ENCODE results near the gene HLA-DMA. TPM values are rescaled to one million over a fixed set of nuclear protein-coding genes. Genes with fewer than 3 reads are reported as not detected.

Gene HLA-DMA
- total RNA-seq, 1 donor from 2014 or later: 283 TPM

DNA sequence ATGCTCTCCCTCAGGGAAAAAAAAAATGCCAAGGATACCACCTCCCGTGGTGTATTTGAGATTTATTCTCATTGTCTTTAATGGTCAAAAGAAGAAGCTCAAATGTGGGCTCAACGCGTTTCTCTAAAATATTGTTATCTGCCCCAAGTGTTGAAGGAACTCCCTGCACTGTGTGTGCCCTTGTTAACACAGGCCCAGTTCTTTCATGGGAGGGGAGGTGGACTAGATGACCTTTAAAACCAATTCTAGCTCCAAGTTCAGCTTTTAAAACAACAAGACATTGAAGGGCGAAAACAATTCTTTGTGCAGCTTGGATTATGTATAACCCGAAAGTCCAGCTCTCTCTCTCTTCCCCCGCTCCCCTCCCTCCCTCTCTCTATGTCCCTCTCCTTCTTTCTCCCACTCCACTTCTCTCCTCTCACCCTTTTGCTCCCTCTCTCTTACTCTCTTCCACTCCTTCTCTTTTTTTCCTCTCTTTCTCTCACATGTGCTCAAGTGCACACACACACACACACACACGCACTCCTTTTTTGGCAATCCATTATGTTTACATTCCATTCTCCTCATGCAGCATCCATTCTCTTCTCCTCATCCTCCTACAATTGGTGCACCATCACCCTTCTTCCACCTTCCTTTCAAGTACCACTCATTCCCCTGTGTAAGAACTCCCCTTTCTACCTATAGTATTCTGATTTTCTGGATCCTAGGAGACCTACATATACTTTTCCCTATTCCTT, 20.6 kb downstream of the HLA-DMA start:
- no peak for DNase-seq
- TF ChIP-seq, protein P1, sequence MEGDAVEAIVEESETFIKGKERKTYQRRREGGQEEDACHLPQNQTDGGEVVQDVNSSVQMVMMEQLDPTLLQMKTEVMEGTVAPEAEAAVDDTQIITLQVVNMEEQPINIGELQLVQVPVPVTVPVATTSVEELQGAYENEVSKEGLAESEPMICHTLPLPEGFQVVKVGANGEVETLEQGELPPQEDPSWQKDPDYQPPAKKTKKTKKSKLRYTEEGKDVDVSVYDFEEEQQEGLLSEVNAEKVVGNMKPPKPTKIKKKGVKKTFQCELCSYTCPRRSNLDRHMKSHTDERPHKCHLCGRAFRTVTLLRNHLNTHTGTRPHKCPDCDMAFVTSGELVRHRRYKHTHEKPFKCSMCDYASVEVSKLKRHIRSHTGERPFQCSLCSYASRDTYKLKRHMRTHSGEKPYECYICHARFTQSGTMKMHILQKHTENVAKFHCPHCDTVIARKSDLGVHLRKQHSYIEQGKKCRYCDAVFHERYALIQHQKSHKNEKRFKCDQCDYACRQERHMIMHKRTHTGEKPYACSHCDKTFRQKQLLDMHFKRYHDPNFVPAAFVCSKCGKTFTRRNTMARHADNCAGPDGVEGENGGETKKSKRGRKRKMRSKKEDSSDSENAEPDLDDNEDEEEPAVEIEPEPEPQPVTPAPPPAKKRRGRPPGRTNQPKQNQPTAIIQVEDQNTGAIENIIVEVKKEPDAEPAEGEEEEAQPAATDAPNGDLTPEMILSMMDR (IDR thresholded peaks at IDR 0.05): no peak
- no peaks in the 10 kb centered on the region for H3K9me3 ChIP-seq
- H3K4me1 ChIP-seq: no peaks in the 10 kb centered on the region
- H3K27me3 ChIP-seq (ENCODE audit: low read depth): no peaks in the 10 kb centered on the region
- no peak overlapping the region for H3K4me3 ChIP-seq
- intact Hi-C loops (cut with DNase I): loop anchor here (10.0 kb wide), 1 partner anchor 53 kb away; no protein-coding TSS in a partner anchor
- ATAC-seq: no peak
- no peak overlapping the region for H3K27ac ChIP-seq
- H3K36me3 ChIP-seq: peaks cover 17% of the 10 kb centered on the region

DNA sequence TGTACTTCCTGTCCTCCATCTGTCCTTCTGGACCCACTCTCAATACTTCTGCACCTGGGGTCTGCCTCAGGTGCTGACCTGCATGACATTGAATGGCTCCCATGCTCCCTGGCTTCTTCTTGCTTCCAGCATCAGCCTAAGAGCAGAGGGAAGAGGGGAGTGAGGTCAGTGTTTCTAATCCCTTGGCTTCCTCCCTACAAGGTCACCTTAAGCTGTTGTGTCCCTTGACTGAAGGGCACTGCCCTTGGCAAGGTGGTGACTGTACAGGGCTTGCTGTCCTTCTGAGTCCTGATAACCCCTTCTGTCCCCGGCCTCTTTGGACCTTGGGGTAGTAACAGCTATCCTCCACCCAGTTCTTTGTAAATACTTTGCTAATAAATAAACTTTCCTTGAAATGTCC, 21.7 kb downstream of the HLA-DMA start:
- intact Hi-C loops (cut with DNase I): loop anchor here (10.0 kb wide), 1 partner anchor 54 kb away; no protein-coding TSS in a partner anchor
- ATAC-seq: no peak
- H3K4me1 ChIP-seq: no peaks in the 10 kb centered on the region
- H3K9me3 ChIP-seq: no peaks in the 10 kb centered on the region
- H3K27ac ChIP-seq: no peak overlapping the region
- TF ChIP-seq, protein P1 (IDR thresholded peaks at IDR 0.05): no peak
- DNase-seq: no peak
- H3K4me3 ChIP-seq: no peak overlapping the region
- H3K36me3 ChIP-seq: peaks cover 8% of the 10 kb centered on the region
- no peaks in the 10 kb centered on the region for H3K27me3 ChIP-seq (ENCODE audit: low read depth)

DNA sequence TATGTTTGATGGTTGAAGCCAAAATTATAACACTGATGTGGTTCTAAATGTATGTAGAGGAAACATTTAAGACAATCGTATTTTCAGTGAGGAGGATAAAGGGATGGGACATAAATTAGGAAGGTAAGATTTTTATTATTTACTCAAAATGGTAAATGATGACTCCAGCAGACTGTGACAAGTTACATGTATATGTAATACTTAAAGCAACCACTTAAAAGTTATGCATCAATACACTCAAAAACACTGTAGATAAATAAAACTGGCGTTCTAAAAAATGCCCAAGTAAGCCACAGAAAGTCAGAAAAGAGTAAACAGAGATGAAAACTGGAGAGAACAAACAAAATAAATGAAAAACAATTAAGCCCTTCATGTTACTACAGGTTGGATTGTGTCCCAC, 30.8 kb downstream of the HLA-DMA start:
- intact Hi-C loops (cut with DNase I): no loop called here
- TF ChIP-seq, protein P1 (IDR thresholded peaks at IDR 0.05): no peak
- Histone ChIP-seq H3K36me3 (no peaks in the 10 kb centered on the region), H3K27ac (no peak overlapping the region), H3K4me1 (no peaks in the 10 kb centered on the region), H3K4me3 (no peak overlapping the region), H3K27me3 (ENCODE audit: low read depth) (no peaks in the 10 kb centered on the region), H3K9me3 (no peaks in the 10 kb centered on the region)
- DNase-seq (no peak), ATAC-seq (no peak)

DNA sequence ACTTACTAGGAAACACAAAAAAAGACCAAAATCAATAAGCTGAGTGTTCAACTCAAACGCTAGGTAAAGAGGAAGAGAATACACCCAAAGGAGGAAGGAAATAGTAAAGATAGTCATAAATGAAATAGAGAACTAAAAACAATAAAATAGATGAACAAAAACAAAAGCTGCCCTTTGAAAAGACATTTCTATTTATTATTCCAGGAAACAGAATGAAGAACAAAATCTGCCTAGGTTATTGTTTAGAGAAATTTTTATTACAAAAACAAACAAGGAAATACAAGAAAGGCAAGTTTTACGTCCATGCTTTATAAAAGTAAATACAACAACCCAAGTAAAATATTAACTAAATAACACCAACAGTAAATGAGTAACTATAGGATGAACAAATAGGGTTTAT, 32.2 kb downstream of the HLA-DMA start:
- DNase-seq (no peak), ATAC-seq (no peak)
- no peaks in the 10 kb centered on the region for H3K27me3 ChIP-seq (ENCODE audit: low read depth)
- H3K27ac ChIP-seq: no peak overlapping the region
- no peaks in the 10 kb centered on the region for H3K36me3 ChIP-seq
- no peaks in the 10 kb centered on the region for H3K9me3 ChIP-seq
- intact Hi-C loops (cut with DNase I): no loop called here
- H3K4me1 ChIP-seq: no peaks in the 10 kb centered on the region
- TF ChIP-seq, protein P1 (IDR thresholded peaks at IDR 0.05): no peak
- no peak overlapping the region for H3K4me3 ChIP-seq

DNA sequence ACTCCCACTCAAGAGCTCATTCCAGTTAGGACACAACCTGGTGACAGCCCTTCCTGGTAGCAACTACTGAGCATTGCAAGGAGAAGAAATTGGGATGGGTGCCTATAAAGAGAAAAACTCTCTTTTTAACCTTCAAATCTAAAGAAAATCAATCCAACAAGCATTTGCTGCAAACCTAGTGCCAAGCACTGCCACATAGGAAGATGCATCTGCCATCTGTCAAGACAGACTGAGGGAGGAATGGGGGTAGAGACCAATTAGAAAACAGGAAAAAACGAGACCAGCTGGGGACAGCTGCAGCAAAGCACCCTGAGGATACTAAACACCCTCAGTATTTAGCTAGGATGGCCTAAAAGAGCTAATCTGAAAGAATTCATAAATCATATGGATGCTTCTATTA, 39.9 kb downstream of the HLA-DMA start:
- Histone ChIP-seq H3K36me3 (no peaks in the 10 kb centered on the region), H3K27ac (no peak overlapping the region), H3K27me3 (ENCODE audit: low read depth) (no peaks in the 10 kb centered on the region), H3K4me1 (no peaks in the 10 kb centered on the region), H3K9me3 (no peaks in the 10 kb centered on the region), H3K4me3 (no peak overlapping the region)
- no peak for ATAC-seq
- intact Hi-C loops (cut with DNase I): no loop called here
- no peak for DNase-seq
- TF ChIP-seq, protein P1 (IDR thresholded peaks at IDR 0.05): no peak

All from lower lobe of right lung (tissue), 2 donors.